K562 (cell line): ENCODE measurements around the gene VGLL4. TPM values are rescaled to one million over a fixed set of nuclear protein-coding genes. Genes with fewer than 3 reads are reported as not detected.

ENCODE experiments used
- BRD9 ChIP-seq: fragments of 450-650 bp; IDR thresholded peaks from 2 replicates; pipeline ENCODE4 v1.6.1; 2018; ENCODE audit warnings: low read depth; ENCODE audit not compliant: partially characterized antibody
- E2F8 ChIP-seq: fragments of 450-650 bp; IDR thresholded peaks from 2 replicates; pipeline ENCODE4 v1.7.1; 2018; ENCODE audit warnings: mild to moderate bottlenecking, low read depth; ENCODE audit not compliant: partially characterized antibody
- EWSR1 ChIP-seq: fragments of 450-650 bp; IDR thresholded peaks from 2 replicates; pipeline ENCODE4 v1.6.1; 2018; ENCODE audit warnings: borderline replicate concordance, mild to moderate bottlenecking, low read depth, moderate library complexity; ENCODE audit not compliant: partially characterized antibody
- FOXO4 ChIP-seq: fragments of 450-650 bp; formaldehyde crosslinking; IDR thresholded peaks from 2 replicates; pipeline ENCODE4 v1.4.0; 2020; ENCODE audit warnings: mild to moderate bottlenecking, moderate library complexity
- HCFC1 ChIP-seq: IDR thresholded peaks from 2 replicates; pipeline ENCODE4 v1.6.1; 2012; ENCODE audit warnings: low read depth, low read length, improper control_type of control experiment
- HNRNPH1 ChIP-seq: fragments of 200-400 bp; formaldehyde crosslinking; optimal IDR thresholded peaks from 2 replicates; pipeline ENCODE3; 2017; ENCODE audit warnings: low read depth, mild to moderate bottlenecking, low read length, moderate library complexity
- MAX ChIP-seq: sonication (generic); formaldehyde crosslinking; IDR thresholded peaks from 2 replicates; pipeline ENCODE4 v1.9.0; 2022; ENCODE audit warnings: mild to moderate bottlenecking, missing genetic modification reagents
- MITF ChIP-seq: IDR thresholded peaks from 2 replicates; pipeline ENCODE4 v1.6.1; 2014; ENCODE audit warnings: antibody characterized with exemption
- PHF8 ChIP-seq: fragments of 200-600 bp; sonication (generic); IDR thresholded peaks from 2 replicates; pipeline ENCODE4 v1.6.1; 2012; ENCODE audit warnings: mixed run types, mild to moderate bottlenecking, inconsistent platforms, low read length, moderate library complexity, borderline replicate concordance
- RCOR1 ChIP-seq, 2 experiments: IDR thresholded peaks; 2 replicates each; pipeline ENCODE4 v1.6.1; 2012; ENCODE audit warnings: low read depth in 2 of 2, low read length in 2 of 2, borderline replicate concordance in 1 of 2, improper control_type of control experiment in 1 of 2
- SMAD1 ChIP-seq: fragments of 150-350 bp; IDR thresholded peaks from 2 replicates; pipeline ENCODE4 v1.6.1; 2014; ENCODE audit warnings: low read length, low read depth; ENCODE audit not compliant: partially characterized antibody
- TAF15 ChIP-seq: fragments of 200-400 bp; formaldehyde crosslinking; IDR thresholded peaks from 2 replicates; pipeline ENCODE4 v1.6.1; 2017; ENCODE audit warnings: mild to moderate bottlenecking, low read depth, low read length, moderate library complexity
- VEZF1 ChIP-seq: fragments of 200-800 bp; sonication (Bioruptor generic); IDR thresholded peaks from 2 replicates; pipeline ENCODE4 v1.6.1; 2017; ENCODE audit warnings: missing genetic modification characterization, missing compliant biosample characterization
- ZBTB8A ChIP-seq: fragments of 450-650 bp; IDR thresholded peaks from 2 replicates; pipeline ENCODE4 v1.6.1; 2018; ENCODE audit warnings: mild to moderate bottlenecking, moderate library complexity; ENCODE audit not compliant: partially characterized antibody
- ZFP1 ChIP-seq: fragments of 450-650 bp; formaldehyde crosslinking; IDR thresholded peaks from 2 replicates; pipeline ENCODE4 v1.4.0; 2020; ENCODE audit warnings: mild to moderate bottlenecking, mixed read lengths
- ZNF134 ChIP-seq: fragments of 250-450 bp; sonication (Bioruptor Pico); conservative IDR thresholded peaks from 2 replicates; pipeline ENCODE4 v1.4.0; 2020
- ZNF511 ChIP-seq: sonication (generic); formaldehyde crosslinking; IDR thresholded peaks from 2 replicates; pipeline ENCODE4 v1.8.0; 2022; ENCODE audit warnings: mild to moderate bottlenecking, missing genetic modification reagents
- ZNF561 ChIP-seq: fragments of 450-650 bp; formaldehyde crosslinking; conservative IDR thresholded peaks from 2 replicates; pipeline ENCODE4 v1.4.0; 2020; ENCODE audit warnings: mild to moderate bottlenecking, moderate library complexity
- polyA plus RNA-seq, 8 experiments: library from polyadenylated mRNA; depleted of rRNA in 4 of 8; stranded (reverse) in 5 of 8; unstranded in 3 of 8; fragments of >200 nt; fragmentation: Nextera tagmentation in 2 of 8; fragmentation: Illumina TruSeq in 1 of 8; extraction: Ambion mirVana in 2 of 8; extraction: Trizol in 1 of 8; gene quantifications; 2 replicates each; pipeline versions ENCODE4 v1.2.1 to v1.2.3, GENCODE V29; 2011 to 2014; ENCODE audit warnings: inconsistent platforms in 1 of 8, missing spikeins in 1 of 8
- total RNA-seq, 7 experiments: library from RNA; depleted of rRNA in 6 of 7; stranded (reverse); fragments of >200 nt in 6 of 7; fragmentation: Illumina TruSeq in 2 of 7; extraction: Trizol in 2 of 7; gene quantifications; 2 replicates each; pipeline versions ENCODE4 v1.2.1 to v1.2.3, GENCODE V29; 2011 to 2021; ENCODE audit warnings: low replicate concordance in 1 of 7

The VGLL4 gene
- total and polyA plus RNA-seq, 9 of the 15 experiments (the other 6 are each of a cell fraction or from before 2014, with no cell fraction given) = 0.27 to 10.9 (median 8.6) TPM

- no peak for TF ChIP-seq EWSR1
- no peak for TF ChIP-seq MAX (CRISPR knock-in tag)
- no peak for TF ChIP-seq FOXO4 (CRISPR knock-in tag)
- TF ChIP-seq HNRNPH1 = no peak
- peak in 1 of 2 experiments; percentile 23; a peak in 1 of 4 replicates for TF ChIP-seq RCOR1 (IDR thresholded peaks at IDR 0.05; ENCODE audit: borderline replicate concordance in 1 of 2, low read depth in 2 of 2, low read length in 2 of 2)
- TF ChIP-seq ZNF511 (CRISPR knock-in tag) = no peak
- no peak for TF ChIP-seq TAF15
- no peak; the same call in 1 of the 2 replicates for TF ChIP-seq HCFC1
- no peak for TF ChIP-seq SMAD1
- no peak for TF ChIP-seq E2F8
- TF ChIP-seq ZNF134 = no peak
- TF ChIP-seq MITF = no peak
- peak; percentile 62 for TF ChIP-seq VEZF1 (CRISPR knock-in tag)
- TF ChIP-seq ZNF561 (CRISPR knock-in tag) = no peak
- peak; percentile 59 for TF ChIP-seq PHF8
- no peak for TF ChIP-seq BRD9
- TF ChIP-seq ZBTB8A = no peak
- TF ChIP-seq ZFP1 (CRISPR knock-in tag) = no peak
Measured at GRCh38 chr3:11643605-11644087, at the start of gene VGLL4 (continued).
